DMS 273 treated with DMSO at 0.1 percent for 48 hours (cell line): ENCODE data around the gene CRB2.

Source experiments
- DNase-seq: peaks from one replicate; lab custom pipeline; 2025; lab: John Stamatoyannopoulos, UW

Gene CRB2

GRCh38 chr9:123348317-123348992 lies 7.5 kb upstream of the CRB2 start:
- no peak for DNase-seq

GRCh38 chr9:123349033-123349432 lies 7.0 kb upstream of the CRB2 start:
- no peak for DNase-seq

GRCh38 chr9:123349691-123350480 lies 6.1 kb upstream of the CRB2 start:
- DNase-seq: no peak

- no peak for DNase-seq
Measured at GRCh38 chr9:123350590-123351310, 5.2 kb upstream of the CRB2 start.

- no peak for DNase-seq
Measured at GRCh38 chr9:123353041-123353440, 3.0 kb upstream of the CRB2 start.

GRCh38 chr9:123353984-123354591 lies 1.9 kb upstream of the CRB2 start:
- DNase-seq: no peak

- DNase-seq: no peak
Measured at GRCh38 chr9:123354806-123355508, 1.0 kb upstream of the CRB2 start.

GRCh38 chr9:123356851-123357742 lies 1.1 kb downstream of the CRB2 start:
- DNase-seq: no peak

GRCh38 chr9:123357743-123358059 lies 1.7 kb downstream of the CRB2 start:
- no peak for DNase-seq

GRCh38 chr9:123358181-123358905 lies 2.3 kb downstream of the CRB2 start:
- DNase-seq: no peak

GRCh38 chr9:123359106-123359505 lies 3.1 kb downstream of the CRB2 start:
- no peak for DNase-seq

GRCh38 chr9:123359546-123359945 lies 3.5 kb downstream of the CRB2 start:
- DNase-seq: no peak

GRCh38 chr9:123360161-123361085 lies 4.4 kb downstream of the CRB2 start:
- DNase-seq: peak; percentile 34

- DNase-seq: no peak
Measured at GRCh38 chr9:123361086-123361730, 5.2 kb downstream of the CRB2 start.

GRCh38 chr9:123361731-123362510 lies 5.9 kb downstream of the CRB2 start:
- DNase-seq: no peak

- DNase-seq: no peak
Measured at GRCh38 chr9:123362856-123363255, 6.9 kb downstream of the CRB2 start.

- DNase-seq: no peak
Measured at GRCh38 chr9:123364241-123364824, 8.3 kb downstream of the CRB2 start.
